ENCODE data around the gene NUBPL.

DNA sequence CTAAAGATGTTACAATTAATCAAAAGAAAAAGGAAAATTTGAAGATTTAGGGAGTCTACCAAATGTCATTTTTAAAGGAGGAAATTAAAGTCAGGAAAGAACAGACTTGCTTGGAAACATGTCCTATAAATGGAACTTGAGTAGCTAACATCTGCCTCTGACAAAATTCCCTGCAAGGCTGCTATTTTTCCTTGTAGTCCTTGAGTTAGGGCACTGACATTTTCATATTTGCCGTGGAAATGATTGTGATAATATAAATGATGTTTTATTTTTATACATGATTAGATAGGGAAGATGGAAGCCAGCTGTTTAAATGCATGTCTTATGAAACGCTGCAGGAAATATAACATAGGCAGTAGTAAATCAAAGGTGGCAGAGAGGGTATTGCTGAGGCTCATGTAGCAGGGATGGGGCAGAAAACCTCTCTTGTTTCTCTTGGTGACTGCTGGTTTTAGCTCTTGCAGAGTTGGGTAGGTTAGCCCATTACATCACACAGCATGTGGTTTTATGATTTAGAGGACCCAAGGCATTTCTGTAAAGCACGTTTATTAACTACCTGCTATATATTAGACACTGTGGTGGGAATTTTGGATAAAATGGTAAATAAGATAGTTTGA, 21.7 kb downstream of the NUBPL start:
- TF ChIP-seq CTCF (conservative IDR thresholded peaks at IDR 0.05; ENCODE audit: low read length) (no peak), EZH2phosphoT487 (IDR thresholded peaks at IDR 0.05; ENCODE audit: borderline replicate concordance) (no peak)
